Panc1 (cell line): ENCODE measurements around the gene BRD1. TPM values are rescaled to one million over a fixed set of nuclear protein-coding genes. Genes with fewer than 3 reads are reported as not detected.

Source experiments
- ATAC-seq: fragments of 200-7000 bp; cut with Tn5 transposase; 2 replicates; pipeline ENCODE4 v1.9.1; 2020; ENCODE audit warnings: mild to moderate bottlenecking, moderate library complexity
- BruUV-seq: library from RNA; stranded (reverse); fragments of 400-500 nt; replicated peaks from 2 replicates; lab custom pipeline; 2021; lab: Mats Ljungman, UMichigan
- CTCF ChIA-PET: fragments of 300-600 bp; sonication (Branson Sonifier 250); formaldehyde crosslinking; loops from one replicate; lab custom pipeline; 2022; ENCODE audit warnings: antibody characterized with exemption; lab: Charles Lee
- POLR2A ChIA-PET: fragments of 300-600 bp; sonication (Branson Sonifier 250); formaldehyde crosslinking; loops from one replicate; lab custom pipeline; 2022; ENCODE audit warnings: antibody characterized with exemption; lab: Charles Lee
- DNase-seq: peaks from one replicate; pipeline ENCODE4 v3.0.0-alpha.2; 2010; ENCODE audit warnings: low read depth, low spot score
- H3K27ac ChIP-seq: 2 replicates; pipeline ENCODE4 v1.5.1; 2011; ENCODE audit warnings: mild to moderate bottlenecking, low read length, inconsistent platforms
- H3K27me3 ChIP-seq: fragments of 200-500 bp; sonication (Bioruptor generic); 2 replicates; pipeline ENCODE4 v1.6.0; 2014; ENCODE audit warnings: low read length, inconsistent platforms; ENCODE audit not compliant: control insufficient read depth, insufficient read depth
- H3K36me3 ChIP-seq: fragments of 200-500 bp; sonication (Bioruptor generic); 2 replicates; pipeline ENCODE4 v1.5.1; 2014; ENCODE audit warnings: inconsistent platforms, mild to moderate bottlenecking, low read length, moderate library complexity; ENCODE audit not compliant: control insufficient read depth, insufficient read depth
- H3K4me1 ChIP-seq: 2 replicates; pipeline ENCODE4 v1.5.1; 2011; ENCODE audit warnings: inconsistent platforms, mild to moderate bottlenecking, low read length, moderate library complexity; ENCODE audit not compliant: control insufficient read depth, insufficient read depth
- H3K4me3 ChIP-seq, 2 experiments: 2 replicates each; pipeline ENCODE4 v1.5.1; 2011 to 2012; ENCODE audit warnings: low read depth in 2 of 2, low read length in 2 of 2, mild to moderate bottlenecking in 2 of 2, inconsistent platforms in 1 of 2, moderate library complexity in 1 of 2
- H3K9me3 ChIP-seq: fragments of 200-500 bp; sonication (Bioruptor generic); 2 replicates; pipeline ENCODE4 v1.5.1; 2014; ENCODE audit warnings: low read depth, mild to moderate bottlenecking, inconsistent platforms, low read length, moderate library complexity; ENCODE audit not compliant: control insufficient read depth, insufficient read depth
- POLR2AphosphoS5 ChIP-seq: IDR thresholded peaks from 2 replicates; pipeline ENCODE4 v1.6.1; 2012; ENCODE audit warnings: mild to moderate bottlenecking, low read depth, low read length, moderate library complexity
- SIN3A ChIP-seq: IDR thresholded peaks from 2 replicates; pipeline ENCODE4 v1.6.1; 2012; ENCODE audit warnings: low read depth, mild to moderate bottlenecking, low read length, moderate library complexity, borderline replicate concordance; ENCODE audit not compliant: insufficient read depth
- TCF7L2 ChIP-seq: IDR thresholded peaks from 2 replicates; pipeline ENCODE4 v1.6.1; 2011; ENCODE audit warnings: mild to moderate bottlenecking, low read depth, low read length, inconsistent platforms
- in situ Hi-C: cut with HindIII; loops from 2 replicates; pipeline ENCODE4 v1.10.0; 2016; ENCODE audit warnings: low sequenced_read_pairs, low pct_unique_long_range_greater_than_20kb
- intact Hi-C: fragments of 100-400 bp; cut with micrococcal nuclease; formaldehyde crosslinking; loops from one replicate; pipeline ENCODE4 v1.10.0; 2022; ENCODE audit not compliant: unreplicated experiment
- total RNA-seq: library from RNA; stranded (reverse); gene quantifications from one replicate; pipeline ENCODE4 v1.2.1, GENCODE V29; 2021; ENCODE audit not compliant: unreplicated experiment
- TF ChIP-seq, protein P1 (sequence below), 2 experiments: IDR thresholded peaks; 2 replicates each; pipeline ENCODE4 v1.6.1; 2011 to 2012; ENCODE audit warnings: low read depth in 2 of 2, control low read depth in 1 of 2, low read length in 1 of 2, mild to moderate bottlenecking in 1 of 2, moderate library complexity in 1 of 2; ENCODE audit not compliant: insufficient read depth in 1 of 2
- TF ChIP-seq, protein P2 (sequence below): fragments of 450-650 bp; IDR thresholded peaks from 2 replicates; pipeline ENCODE4 v1.5.1; 2017; ENCODE audit warnings: mild to moderate bottlenecking

Gene BRD1
- total RNA-seq, 1 experiment from 2014 or later: 24.0 TPM

DNA sequence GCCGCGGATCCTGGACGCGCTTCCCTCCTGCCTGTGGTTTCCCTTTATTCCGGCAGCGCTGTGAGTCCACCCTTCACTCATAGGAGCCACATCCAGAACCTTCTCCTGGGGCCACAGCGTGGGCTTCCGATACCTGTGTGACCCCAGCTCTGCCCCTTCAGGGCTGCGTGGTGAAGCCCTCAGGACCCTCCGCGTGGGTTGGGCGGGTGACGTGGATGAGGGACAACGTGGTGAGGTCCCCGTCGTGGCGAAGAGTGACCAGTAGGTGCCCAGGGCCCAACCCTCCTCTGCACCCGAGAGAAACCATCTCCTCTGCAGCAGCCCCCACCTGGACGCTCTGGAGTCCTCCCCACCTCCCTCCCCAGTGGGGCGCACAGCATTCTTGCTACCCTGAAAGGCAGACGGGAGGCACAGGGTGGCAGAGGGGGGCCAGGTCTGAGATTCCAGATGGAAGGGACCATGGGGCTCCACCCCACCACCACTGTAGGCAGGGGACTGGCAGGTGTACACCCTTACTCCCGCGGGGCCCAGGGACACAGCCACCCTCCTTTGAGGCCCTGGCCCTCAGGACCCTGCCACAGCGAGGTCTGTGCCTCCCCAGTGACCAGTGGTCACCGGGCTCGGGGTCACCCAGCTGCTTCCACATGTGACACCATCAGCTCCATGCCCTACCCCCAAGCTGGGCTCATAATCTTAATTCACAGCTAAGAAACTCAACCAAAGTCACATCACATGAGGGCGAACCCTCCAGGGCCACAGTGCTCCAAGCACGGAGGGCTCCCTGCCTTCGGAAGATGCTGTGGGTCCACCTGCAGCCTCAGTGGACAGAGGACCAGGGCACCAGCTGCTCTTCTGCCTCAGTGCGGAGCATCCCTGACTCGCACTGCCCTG, 22.6 kb upstream of the BRD1 start:
- H3K27me3 ChIP-seq: no peaks in the 10 kb centered on the region

DNA sequence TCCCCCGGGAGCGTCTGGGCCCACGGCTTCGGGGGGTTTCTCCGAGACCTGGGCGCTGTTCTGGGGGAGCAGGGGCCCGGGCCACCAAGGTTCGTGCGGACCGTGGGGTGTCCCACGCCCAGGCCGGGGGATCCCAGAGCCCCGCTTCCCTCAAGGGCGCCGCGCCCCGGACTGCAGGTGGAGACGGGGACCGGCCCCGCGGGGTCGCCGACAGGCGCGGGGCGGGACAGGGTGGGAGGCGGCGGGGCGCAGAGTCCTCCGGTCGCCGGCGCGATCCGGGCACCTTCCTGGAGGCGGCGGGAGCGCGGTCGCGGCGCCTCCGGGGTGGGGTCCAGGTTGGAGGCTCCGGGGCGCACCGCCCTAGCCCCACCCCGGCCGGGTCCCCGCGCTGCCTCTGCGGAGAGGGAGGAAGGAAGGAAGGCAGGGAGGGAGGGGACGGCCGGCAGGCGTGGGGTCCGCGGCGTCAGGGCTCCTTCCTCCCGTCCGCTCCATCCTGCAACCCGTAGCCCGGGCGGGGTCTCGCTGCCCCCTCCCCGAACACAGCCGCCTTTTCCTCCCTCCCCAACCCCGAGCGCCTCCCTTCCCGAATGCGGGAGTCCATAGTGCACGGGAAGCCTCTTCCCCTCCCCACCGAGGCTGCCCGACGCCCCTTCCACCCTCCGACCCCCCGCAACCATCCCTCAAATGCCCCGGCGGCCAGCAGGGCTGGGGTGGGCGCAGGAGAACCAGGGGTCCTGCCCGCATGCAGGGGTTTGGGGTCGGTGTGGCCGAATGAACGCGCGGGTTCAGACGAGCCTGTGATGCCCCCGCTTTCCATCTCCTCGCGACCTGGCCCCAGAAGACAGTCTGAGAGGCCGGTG, 21.7 kb upstream of the BRD1 start:
- Histone ChIP-seq H3K27me3 (no peaks in the 10 kb centered on the region), H3K36me3 (peaks cover 1% of the 10 kb centered on the region; the same call in 1 of the 2 replicates), H3K4me3 (peak overlapping the region; percentile 23 to 42; a peak in 3 of 4 replicates), H3K4me1 (0 out of 2 replicates have a peak, but pooled peaks cover 4% of the 10 kb centered on the region), H3K27ac (no peak overlapping the region), H3K9me3 (no peaks in the 10 kb centered on the region)
- no TSS peak for BruUV-seq
- in situ Hi-C loops (no loop called here), intact Hi-C loops (no loop called here)
- ChIA-PET POLR2A (no interaction called here), CTCF (no interaction called here)
- TF ChIP-seq TCF7L2: no peak
- TF ChIP-seq, protein P1, sequence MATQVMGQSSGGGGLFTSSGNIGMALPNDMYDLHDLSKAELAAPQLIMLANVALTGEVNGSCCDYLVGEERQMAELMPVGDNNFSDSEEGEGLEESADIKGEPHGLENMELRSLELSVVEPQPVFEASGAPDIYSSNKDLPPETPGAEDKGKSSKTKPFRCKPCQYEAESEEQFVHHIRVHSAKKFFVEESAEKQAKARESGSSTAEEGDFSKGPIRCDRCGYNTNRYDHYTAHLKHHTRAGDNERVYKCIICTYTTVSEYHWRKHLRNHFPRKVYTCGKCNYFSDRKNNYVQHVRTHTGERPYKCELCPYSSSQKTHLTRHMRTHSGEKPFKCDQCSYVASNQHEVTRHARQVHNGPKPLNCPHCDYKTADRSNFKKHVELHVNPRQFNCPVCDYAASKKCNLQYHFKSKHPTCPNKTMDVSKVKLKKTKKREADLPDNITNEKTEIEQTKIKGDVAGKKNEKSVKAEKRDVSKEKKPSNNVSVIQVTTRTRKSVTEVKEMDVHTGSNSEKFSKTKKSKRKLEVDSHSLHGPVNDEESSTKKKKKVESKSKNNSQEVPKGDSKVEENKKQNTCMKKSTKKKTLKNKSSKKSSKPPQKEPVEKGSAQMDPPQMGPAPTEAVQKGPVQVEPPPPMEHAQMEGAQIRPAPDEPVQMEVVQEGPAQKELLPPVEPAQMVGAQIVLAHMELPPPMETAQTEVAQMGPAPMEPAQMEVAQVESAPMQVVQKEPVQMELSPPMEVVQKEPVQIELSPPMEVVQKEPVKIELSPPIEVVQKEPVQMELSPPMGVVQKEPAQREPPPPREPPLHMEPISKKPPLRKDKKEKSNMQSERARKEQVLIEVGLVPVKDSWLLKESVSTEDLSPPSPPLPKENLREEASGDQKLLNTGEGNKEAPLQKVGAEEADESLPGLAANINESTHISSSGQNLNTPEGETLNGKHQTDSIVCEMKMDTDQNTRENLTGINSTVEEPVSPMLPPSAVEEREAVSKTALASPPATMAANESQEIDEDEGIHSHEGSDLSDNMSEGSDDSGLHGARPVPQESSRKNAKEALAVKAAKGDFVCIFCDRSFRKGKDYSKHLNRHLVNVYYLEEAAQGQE (IDR thresholded peaks at IDR 0.05; ENCODE audit: insufficient read depth in 1 of 2, low read depth in 2 of 2, low read length in 1 of 2): no peak
- TF ChIP-seq POLR2AphosphoS5: no peak
- no peak for TF ChIP-seq SIN3A
- TF ChIP-seq, protein P2, sequence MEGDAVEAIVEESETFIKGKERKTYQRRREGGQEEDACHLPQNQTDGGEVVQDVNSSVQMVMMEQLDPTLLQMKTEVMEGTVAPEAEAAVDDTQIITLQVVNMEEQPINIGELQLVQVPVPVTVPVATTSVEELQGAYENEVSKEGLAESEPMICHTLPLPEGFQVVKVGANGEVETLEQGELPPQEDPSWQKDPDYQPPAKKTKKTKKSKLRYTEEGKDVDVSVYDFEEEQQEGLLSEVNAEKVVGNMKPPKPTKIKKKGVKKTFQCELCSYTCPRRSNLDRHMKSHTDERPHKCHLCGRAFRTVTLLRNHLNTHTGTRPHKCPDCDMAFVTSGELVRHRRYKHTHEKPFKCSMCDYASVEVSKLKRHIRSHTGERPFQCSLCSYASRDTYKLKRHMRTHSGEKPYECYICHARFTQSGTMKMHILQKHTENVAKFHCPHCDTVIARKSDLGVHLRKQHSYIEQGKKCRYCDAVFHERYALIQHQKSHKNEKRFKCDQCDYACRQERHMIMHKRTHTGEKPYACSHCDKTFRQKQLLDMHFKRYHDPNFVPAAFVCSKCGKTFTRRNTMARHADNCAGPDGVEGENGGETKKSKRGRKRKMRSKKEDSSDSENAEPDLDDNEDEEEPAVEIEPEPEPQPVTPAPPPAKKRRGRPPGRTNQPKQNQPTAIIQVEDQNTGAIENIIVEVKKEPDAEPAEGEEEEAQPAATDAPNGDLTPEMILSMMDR: no peak
- DNase-seq: no peak
- no peak for ATAC-seq

More for the DNA sequence above, 22.6 kb upstream of the BRD1 start:
- ChIA-PET POLR2A (interaction anchor here (0.6 kb wide), 1 partner anchor 8 kb away, joined by 3 read pairs; no protein-coding TSS in a partner anchor), CTCF (no interaction called here)
- TF ChIP-seq SIN3A (no peak), POLR2AphosphoS5 (no peak), TCF7L2 (no peak)
- TF ChIP-seq, protein P2: no peak
- TF ChIP-seq, protein P1 (IDR thresholded peaks at IDR 0.05; ENCODE audit: insufficient read depth in 1 of 2, low read depth in 2 of 2, low read length in 1 of 2): no peak
- H3K36me3 ChIP-seq: peaks cover 5% of the 10 kb centered on the region; the same call in 1 of the 2 replicates
- in situ Hi-C loops: no loop called here
- ATAC-seq (no peak), DNase-seq (no peak)
- no peaks in the 10 kb centered on the region for H3K9me3 ChIP-seq
- H3K4me1 ChIP-seq: peaks cover 8% of the 10 kb centered on the region; the same call in 1 of the 2 replicates
- intact Hi-C loops: no loop called here
- H3K27ac ChIP-seq: no peak overlapping the region
- H3K4me3 ChIP-seq: no peak overlapping the region
- no TSS peak for BruUV-seq
